Measurements from ENCODE around the gene HCN4.
A peak's percentile ranks its signal among the peaks of the same experiment; 100 is the strongest.

HCN4 gene

DNA sequence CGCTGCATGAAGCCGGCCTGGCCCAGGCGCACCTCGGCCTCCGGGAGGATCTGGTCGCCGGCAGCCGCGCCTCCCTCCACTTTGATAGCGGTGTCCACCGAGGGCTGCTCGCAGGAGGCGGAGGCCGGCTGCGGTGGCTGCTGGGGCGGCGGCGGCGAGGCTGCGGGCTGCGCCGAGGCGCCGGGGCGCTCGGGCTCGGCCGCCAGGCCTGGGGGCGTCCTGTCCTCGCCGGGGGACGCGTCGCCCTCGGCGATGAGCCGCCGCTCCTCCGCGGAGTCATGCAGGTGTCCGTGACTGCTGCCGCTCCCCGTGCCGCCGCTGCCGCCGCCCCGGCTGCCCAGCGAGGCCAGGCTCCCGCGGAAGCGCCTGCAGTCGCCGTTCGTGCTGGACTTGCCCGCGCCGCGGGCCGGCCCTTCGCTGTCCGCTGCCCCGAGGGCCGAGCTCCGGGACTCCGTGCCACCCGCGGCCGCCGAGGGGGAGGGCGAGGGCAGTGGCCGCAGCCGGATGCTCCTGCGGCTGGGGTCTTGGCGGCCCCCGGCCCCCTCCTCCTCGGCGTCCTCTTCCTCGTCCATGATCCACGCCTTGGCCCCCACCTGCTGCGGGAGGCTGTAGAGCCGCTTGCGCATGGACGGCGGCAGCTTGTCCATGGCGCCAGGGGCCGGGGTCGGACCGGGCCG is 996 bp downstream of the HCN4 start:
- H3K27ac ChIP-seq = peak overlapping the region; percentile 29; the same call in 1 of the 2 replicates
- TF ChIP-seq, protein P1, sequence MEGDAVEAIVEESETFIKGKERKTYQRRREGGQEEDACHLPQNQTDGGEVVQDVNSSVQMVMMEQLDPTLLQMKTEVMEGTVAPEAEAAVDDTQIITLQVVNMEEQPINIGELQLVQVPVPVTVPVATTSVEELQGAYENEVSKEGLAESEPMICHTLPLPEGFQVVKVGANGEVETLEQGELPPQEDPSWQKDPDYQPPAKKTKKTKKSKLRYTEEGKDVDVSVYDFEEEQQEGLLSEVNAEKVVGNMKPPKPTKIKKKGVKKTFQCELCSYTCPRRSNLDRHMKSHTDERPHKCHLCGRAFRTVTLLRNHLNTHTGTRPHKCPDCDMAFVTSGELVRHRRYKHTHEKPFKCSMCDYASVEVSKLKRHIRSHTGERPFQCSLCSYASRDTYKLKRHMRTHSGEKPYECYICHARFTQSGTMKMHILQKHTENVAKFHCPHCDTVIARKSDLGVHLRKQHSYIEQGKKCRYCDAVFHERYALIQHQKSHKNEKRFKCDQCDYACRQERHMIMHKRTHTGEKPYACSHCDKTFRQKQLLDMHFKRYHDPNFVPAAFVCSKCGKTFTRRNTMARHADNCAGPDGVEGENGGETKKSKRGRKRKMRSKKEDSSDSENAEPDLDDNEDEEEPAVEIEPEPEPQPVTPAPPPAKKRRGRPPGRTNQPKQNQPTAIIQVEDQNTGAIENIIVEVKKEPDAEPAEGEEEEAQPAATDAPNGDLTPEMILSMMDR (conservative IDR thresholded peaks at IDR 0.05) = no peak

DNA sequence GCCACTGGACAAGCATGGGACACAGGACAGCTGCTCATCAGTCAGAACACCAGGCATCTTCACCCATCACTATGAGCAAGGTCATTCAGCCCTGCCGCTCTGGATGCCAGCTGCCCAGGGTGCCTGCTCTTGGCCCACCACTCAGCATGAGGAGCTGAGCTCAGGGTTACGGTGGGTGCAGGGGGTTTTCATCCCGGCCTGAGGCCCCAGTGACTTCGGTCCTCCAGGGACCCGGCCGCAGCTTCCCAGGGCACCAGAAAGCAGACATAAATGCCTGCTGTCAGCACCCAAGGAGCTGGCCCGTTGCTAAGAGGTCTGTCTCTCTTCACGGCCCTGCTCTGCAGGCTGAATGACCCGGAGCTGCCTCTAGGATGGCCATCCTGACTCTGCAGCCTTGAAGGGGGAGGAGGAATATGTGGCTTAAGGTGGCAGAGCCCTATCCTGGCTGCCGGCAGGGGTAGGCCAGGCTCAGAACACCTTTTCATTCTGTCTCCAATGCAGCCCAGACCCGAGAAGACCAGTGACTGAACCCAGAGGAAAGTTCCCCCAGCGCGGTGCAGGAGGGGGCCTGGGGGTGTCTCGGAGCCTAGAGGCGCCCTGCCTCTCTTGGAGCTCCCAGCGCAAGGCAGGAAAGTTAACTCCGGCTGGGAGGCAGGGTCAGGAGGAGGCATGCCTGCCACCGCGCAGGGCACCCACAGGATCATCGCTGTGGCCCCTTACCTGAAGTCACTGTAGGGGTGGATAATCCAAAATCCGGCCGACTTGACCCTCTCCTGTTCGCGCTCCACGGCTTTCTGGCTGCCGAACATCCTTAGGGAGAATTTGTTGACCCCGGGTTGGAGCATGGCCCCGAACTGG is 1.8 kb downstream of the HCN4 start:
- no peak overlapping the region for H3K27ac ChIP-seq
- TF ChIP-seq, protein P1 (conservative IDR thresholded peaks at IDR 0.05) = no peak

DNA sequence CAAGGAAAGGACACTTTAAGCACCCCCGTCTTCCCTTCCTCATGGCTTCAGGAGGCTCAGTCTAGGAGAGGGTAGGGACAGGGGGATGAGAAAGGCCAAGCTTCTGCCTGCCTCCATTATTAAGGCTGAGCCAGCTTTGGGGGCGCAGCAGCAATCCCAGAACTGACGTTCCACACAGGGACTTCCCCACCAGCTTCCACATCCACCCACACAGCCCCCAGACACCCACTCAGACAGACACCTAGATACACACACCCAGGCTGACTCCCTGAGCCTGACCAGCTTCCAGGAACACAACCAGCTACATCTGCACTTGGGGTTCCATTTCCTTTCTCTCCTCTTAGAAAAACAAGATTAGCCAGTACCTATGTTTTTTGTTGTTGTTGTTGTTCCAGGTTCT is 4.7 kb downstream of the HCN4 start:
- TF ChIP-seq, protein P1 (conservative IDR thresholded peaks at IDR 0.05) = no peak
- no peak overlapping the region for H3K27ac ChIP-seq

DNA sequence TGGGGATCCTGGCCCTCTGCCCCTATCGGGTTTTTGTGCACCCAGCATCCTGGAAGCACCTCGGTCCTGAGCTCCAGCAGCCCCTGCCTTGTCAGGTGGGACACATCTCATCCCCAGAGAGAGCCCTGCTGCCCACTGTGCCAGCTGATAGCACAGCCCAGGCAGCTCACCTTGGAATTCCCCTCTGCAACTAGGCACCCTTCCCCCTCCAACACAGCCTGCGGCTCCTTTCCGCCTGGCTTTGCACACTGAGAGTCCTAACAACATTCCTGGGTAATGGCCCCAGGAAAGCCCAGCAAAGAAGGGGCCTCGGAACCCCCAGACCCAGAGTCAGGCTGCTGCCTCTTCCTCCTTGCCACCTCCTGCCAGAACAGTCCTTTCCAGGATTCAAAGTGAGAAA is 5.9 kb downstream of the HCN4 start:
- no peak overlapping the region for H3K27ac ChIP-seq
- TF ChIP-seq, protein P1 (conservative IDR thresholded peaks at IDR 0.05) = no peak

DNA sequence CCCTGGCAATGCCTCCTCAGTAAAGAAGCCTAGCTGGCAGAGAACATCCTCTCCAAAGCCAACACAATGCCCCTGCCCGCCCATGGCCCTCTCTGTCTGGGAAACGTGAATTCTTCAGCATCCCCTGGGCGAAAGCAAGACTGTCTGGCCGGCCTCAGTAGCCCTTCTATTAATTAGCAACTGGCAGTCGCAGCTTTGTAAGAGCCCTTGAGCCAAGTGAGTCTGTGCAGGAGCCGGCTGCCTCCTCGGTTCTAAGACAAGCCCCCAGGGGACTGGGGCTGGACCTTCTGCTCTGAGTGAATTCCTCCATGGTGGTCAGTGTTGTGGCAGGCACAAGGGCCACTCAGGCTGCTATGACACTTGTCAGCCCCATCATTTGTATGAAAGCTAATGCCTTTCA is 7.4 kb downstream of the HCN4 start:
- TF ChIP-seq, protein P1 (conservative IDR thresholded peaks at IDR 0.05) = no peak
- H3K27ac ChIP-seq = no peak overlapping the region

DNA sequence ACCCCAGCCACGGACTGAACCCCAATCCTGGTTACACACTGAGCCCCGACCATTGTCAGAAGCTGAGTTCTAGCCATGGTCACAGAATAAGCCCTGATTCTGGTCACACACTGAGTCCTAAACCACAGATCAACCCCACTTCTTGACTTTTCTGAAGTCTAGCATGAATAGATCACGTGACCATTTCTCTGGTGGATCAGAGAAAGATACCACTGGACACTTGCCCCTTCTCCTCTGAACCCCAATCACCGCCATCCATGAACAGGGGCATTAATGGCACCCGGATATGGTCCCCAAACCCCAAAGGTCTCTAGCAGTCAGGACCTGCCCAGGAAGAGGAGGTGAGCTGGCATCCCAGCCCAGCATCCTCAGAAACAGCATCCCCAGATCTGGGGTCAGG is 9.1 kb downstream of the HCN4 start:
- TF ChIP-seq, protein P1 (conservative IDR thresholded peaks at IDR 0.05) = no peak

DNA sequence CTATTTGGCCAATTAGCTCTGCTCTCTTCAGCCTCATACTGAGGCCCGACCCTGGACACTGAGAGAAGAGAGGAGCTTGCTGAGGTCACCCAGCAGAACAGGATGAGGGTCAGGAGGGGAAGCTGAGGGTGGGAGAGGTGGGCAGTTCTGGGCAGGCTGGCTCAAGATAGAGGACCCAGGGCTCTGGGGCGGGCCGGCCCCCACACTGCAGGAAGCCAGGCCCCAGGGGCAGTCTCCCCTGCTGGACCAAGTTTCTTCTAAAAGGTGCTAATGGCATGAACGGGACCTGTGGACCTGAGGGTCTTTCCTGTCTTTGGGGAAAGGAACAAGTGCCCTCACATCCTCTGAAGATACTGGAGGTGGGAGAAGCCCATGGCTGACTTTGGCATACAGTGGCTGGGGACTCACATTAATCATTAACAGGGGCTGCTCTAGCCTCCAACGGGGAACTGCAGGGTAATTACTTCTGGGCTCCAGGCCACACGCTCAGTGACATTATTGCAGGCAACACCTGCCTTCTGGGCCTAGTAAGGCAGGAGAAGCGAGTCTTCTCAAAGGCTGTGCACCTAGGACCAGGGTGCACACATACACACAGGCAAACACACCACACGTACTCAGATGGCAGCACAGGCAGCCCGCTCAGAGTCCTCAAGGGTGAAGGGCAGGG is 10.6 kb downstream of the HCN4 start:
- TF ChIP-seq, protein P1 (conservative IDR thresholded peaks at IDR 0.05) = no peak
- H3K27ac ChIP-seq = peak overlapping the region; percentile 77

More for the DNA sequence above, 9.1 kb downstream of the HCN4 start:
- no peak overlapping the region for H3K27ac ChIP-seq
